SK-N-MC (cell line): ENCODE results near the gene DLGAP1.

Experiments
- EZH2 ChIP-seq: fragments of 200-600 bp; sonication (generic); IDR thresholded peaks from one replicate; pipeline ENCODE4 v1.6.1; 2017; ENCODE audit warnings: antibody characterized with exemption
- FOXP2 ChIP-seq: optimal IDR thresholded peaks from 2 replicates; pipeline ENCODE3; 2011; ENCODE audit warnings: mild to moderate bottlenecking, moderate library complexity; ENCODE audit not compliant: insufficient read depth; ENCODE audit errors: extremely low read length, control extremely low read depth
- POLR2AphosphoS5 ChIP-seq: IDR thresholded peaks from 2 replicates; pipeline ENCODE4 v1.6.1; 2012; ENCODE audit warnings: mild to moderate bottlenecking, low read depth, low read length, borderline replicate concordance

- no peak for TF ChIP-seq EZH2
- TF ChIP-seq POLR2AphosphoS5, result no peak
- TF ChIP-seq FOXP2, result no peak
These were observed 950.5 kb downstream of the DLGAP1 start for GRCh38 chr18:3504637-3505036.
